ENCODE measurements around the gene HSD3B7. TPM values are rescaled to one million over a fixed set of nuclear protein-coding genes. Genes with fewer than 3 reads are reported as not detected.

The HSD3B7 gene
- total RNA-seq, 2 donors from 2014 or later = 10.3 to 10.7 TPM

GRCh38 chr16:30967795-30968194, 17.2 kb upstream of the HSD3B7 start:
- no peak for TF ChIP-seq POLR2A (IDR thresholded peaks at IDR 0.05)
- TF ChIP-seq CTCF (IDR thresholded peaks at IDR 0.05) = no peak
- DNase-seq (ENCODE audit: low spot score) = no peak
- H3K36me3 ChIP-seq = peaks cover 14 to 37% of the 10 kb centered on the region in 2 donors
- no peaks in the 10 kb centered on the region for H3K27me3 ChIP-seq (replicated peaks; ENCODE audit: insufficient read depth)
- 90% methylated on average over 4 of the region's 4 CpGs for WGBS
- no peak overlapping the region for H3K4me3 ChIP-seq
- no peaks in the 10 kb centered on the region for H3K4me1 ChIP-seq (replicated peaks)
- intact Hi-C loops (cut with DNase I) = no loop called here
- H3K27ac ChIP-seq = no peak overlapping the region
- no peaks in the 10 kb centered on the region for H3K9me3 ChIP-seq

- Histone ChIP-seq H3K27ac (no peak overlapping the region), H3K36me3 (peaks cover 17 to 26% of the 10 kb centered on the region in 2 donors), H3K4me1 (replicated peaks) (no peaks in the 10 kb centered on the region), H3K4me3 (no peak overlapping the region), H3K9me3 (no peaks in the 10 kb centered on the region), H3K27me3 (replicated peaks; ENCODE audit: insufficient read depth) (no peaks in the 10 kb centered on the region)
- intact Hi-C loops (cut with DNase I) = no loop called here
- DNase-seq (ENCODE audit: low spot score) = no peak
- WGBS = 95% methylated on average over 19 of the region's 19 CpGs
- TF ChIP-seq CTCF (IDR thresholded peaks at IDR 0.05) (no peak), POLR2A (IDR thresholded peaks at IDR 0.05) (no peak), POLR2AphosphoS5 (IDR thresholded peaks at IDR 0.05) (no peak)
Measured at GRCh38 chr16:30969246-30969842, 15.7 kb upstream of the HSD3B7 start.

- no peak for DNase-seq (ENCODE audit: low spot score)
- H3K4me1 ChIP-seq (replicated peaks) = no peaks in the 10 kb centered on the region
- TF ChIP-seq CTCF (IDR thresholded peaks at IDR 0.05) (no peak), POLR2A (IDR thresholded peaks at IDR 0.05) (no peak), POLR2AphosphoS5 (IDR thresholded peaks at IDR 0.05) (no peak)
- H3K36me3 ChIP-seq = peaks cover 12 to 24% of the 10 kb centered on the region in 2 donors
- H3K9me3 ChIP-seq = no peaks in the 10 kb centered on the region
- no peak overlapping the region for H3K4me3 ChIP-seq
- no peak overlapping the region for H3K27ac ChIP-seq
- intact Hi-C loops (cut with DNase I) = no loop called here
- no peaks in the 10 kb centered on the region for H3K27me3 ChIP-seq (replicated peaks; ENCODE audit: insufficient read depth)
- 92% methylated on average over 14 of the region's 14 CpGs for WGBS
Measured at GRCh38 chr16:30971298-30971697, 13.7 kb upstream of the HSD3B7 start.

- peaks cover 11 to 22% of the 10 kb centered on the region in 2 donors for H3K36me3 ChIP-seq
- H3K27ac ChIP-seq = no peak overlapping the region
- H3K4me3 ChIP-seq = no peak overlapping the region
- no peak for TF ChIP-seq POLR2A (IDR thresholded peaks at IDR 0.05)
- TF ChIP-seq CTCF (IDR thresholded peaks at IDR 0.05) = no peak
- TF ChIP-seq POLR2AphosphoS5 (IDR thresholded peaks at IDR 0.05) = no peak
- H3K9me3 ChIP-seq = no peaks in the 10 kb centered on the region
- WGBS = 89% methylated on average over 7 of the region's 7 CpGs
- H3K4me1 ChIP-seq (replicated peaks) = no peaks in the 10 kb centered on the region
- intact Hi-C loops (cut with DNase I) = no loop called here
- no peak for DNase-seq (ENCODE audit: low spot score)
- H3K27me3 ChIP-seq (replicated peaks; ENCODE audit: insufficient read depth) = no peaks in the 10 kb centered on the region
Measured at GRCh38 chr16:30972872-30973271, 12.1 kb upstream of the HSD3B7 start.

DNA sequence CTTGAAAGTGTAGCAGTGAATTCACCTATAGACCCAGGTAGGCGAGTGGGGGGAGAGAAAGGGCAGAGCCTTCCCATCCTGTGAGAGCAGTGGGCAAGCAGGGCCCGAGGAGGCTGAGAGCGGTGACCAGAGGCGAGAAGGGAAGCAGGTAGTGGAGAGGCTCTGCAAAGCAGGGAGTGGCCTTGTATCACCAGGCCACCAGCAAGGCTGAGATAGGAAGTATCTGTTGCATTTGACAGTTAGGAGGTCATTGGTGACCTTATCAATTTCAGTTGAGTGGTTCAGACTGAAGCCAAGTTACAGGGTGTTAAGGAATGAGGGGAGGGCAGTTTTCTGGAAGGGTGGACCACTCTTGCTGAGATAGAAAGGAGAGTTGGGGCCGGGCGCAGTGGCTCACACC, 10.7 kb upstream of the HSD3B7 start:
- no peaks in the 10 kb centered on the region for H3K27me3 ChIP-seq (replicated peaks; ENCODE audit: insufficient read depth)
- no peak overlapping the region for H3K4me3 ChIP-seq
- DNase-seq (ENCODE audit: low spot score) = no peak
- H3K36me3 ChIP-seq = peaks cover 11 to 29% of the 10 kb centered on the region in 2 donors
- no peak for TF ChIP-seq POLR2AphosphoS5 (IDR thresholded peaks at IDR 0.05)
- TF ChIP-seq CTCF (IDR thresholded peaks at IDR 0.05) = no peak
- no peak for TF ChIP-seq POLR2A (IDR thresholded peaks at IDR 0.05)
- 95% methylated on average over 6 of the region's 6 CpGs for WGBS
- H3K27ac ChIP-seq = no peak overlapping the region
- H3K4me1 ChIP-seq (replicated peaks) = no peaks in the 10 kb centered on the region
- no peaks in the 10 kb centered on the region for H3K9me3 ChIP-seq
- intact Hi-C loops (cut with DNase I) = no loop called here

Data from prostate gland (tissue), 2 donors.